Liver (tissue), 3 donors: ENCODE data around the gene OSBP2.

ENCODE experiments used
- JUND ChIP-seq, 2 donors: IDR thresholded peaks; 2 replicates each; pipeline ENCODE4 v1.6.1; 2016; ENCODE audit warnings: antibody characterized with exemption in 2 of 2
- SP1 ChIP-seq: IDR thresholded peaks from 2 replicates; pipeline ENCODE4 v1.6.1; 2018; ENCODE audit warnings: antibody characterized with exemption, mild to moderate bottlenecking
- TAF1 ChIP-seq: conservative IDR thresholded peaks from 2 replicates; pipeline ENCODE4 v1.6.1; 2016; ENCODE audit warnings: antibody characterized with exemption, mild to moderate bottlenecking
- YY1 ChIP-seq: IDR thresholded peaks from 2 replicates; pipeline ENCODE4 v1.6.1; 2016; ENCODE audit warnings: antibody characterized with exemption, mild to moderate bottlenecking
- TF ChIP-seq, protein P1 (sequence below): fragments of 150-350 bp; IDR thresholded peaks from 2 replicates; pipeline ENCODE4 v1.5.1; 2017; ENCODE audit warnings: improper control_type of control experiment, low read depth, low read length; ENCODE audit not compliant: missing input control
- TF ChIP-seq, protein P2 (sequence below): IDR thresholded peaks from 2 replicates; pipeline ENCODE4 v1.6.1; 2016; ENCODE audit warnings: antibody characterized with exemption
- TF ChIP-seq, protein P3 (sequence below): IDR thresholded peaks from 2 replicates; pipeline ENCODE4 v1.6.1; 2016; ENCODE audit warnings: antibody characterized with exemption
- TF ChIP-seq, protein P4 (sequence below): IDR thresholded peaks from 2 replicates; pipeline ENCODE4 v1.6.1; 2016; ENCODE audit warnings: antibody characterized with exemption
- TF ChIP-seq, protein P5 (sequence below): IDR thresholded peaks from 2 replicates; pipeline ENCODE4 v1.6.1; 2016; ENCODE audit warnings: antibody characterized with exemption, mild to moderate bottlenecking
- donor health status: healthy.
- donor health status: healthy.

DNA sequence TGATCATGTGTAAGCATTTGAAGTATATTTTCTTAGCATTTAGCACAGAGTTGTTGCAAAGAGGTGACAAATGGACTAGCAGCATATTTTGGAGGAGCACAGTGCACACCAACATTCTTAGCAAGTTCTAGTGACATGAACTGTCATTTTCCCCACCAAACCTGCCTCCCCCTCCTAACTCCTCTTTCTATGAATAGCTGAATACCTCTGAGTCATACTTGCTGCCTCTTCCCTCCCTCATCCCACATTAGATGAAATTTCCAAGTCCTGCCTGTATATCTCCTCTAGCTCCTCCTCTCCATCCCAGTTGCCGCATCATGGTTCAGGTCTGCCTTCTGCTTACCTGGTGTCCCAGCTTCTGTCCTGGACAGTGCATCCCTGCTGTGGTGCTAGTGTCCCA lies 7.2 kb downstream of the OSBP2 start:
- TF ChIP-seq, protein P1, sequence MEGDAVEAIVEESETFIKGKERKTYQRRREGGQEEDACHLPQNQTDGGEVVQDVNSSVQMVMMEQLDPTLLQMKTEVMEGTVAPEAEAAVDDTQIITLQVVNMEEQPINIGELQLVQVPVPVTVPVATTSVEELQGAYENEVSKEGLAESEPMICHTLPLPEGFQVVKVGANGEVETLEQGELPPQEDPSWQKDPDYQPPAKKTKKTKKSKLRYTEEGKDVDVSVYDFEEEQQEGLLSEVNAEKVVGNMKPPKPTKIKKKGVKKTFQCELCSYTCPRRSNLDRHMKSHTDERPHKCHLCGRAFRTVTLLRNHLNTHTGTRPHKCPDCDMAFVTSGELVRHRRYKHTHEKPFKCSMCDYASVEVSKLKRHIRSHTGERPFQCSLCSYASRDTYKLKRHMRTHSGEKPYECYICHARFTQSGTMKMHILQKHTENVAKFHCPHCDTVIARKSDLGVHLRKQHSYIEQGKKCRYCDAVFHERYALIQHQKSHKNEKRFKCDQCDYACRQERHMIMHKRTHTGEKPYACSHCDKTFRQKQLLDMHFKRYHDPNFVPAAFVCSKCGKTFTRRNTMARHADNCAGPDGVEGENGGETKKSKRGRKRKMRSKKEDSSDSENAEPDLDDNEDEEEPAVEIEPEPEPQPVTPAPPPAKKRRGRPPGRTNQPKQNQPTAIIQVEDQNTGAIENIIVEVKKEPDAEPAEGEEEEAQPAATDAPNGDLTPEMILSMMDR, result no peak
- TF ChIP-seq TAF1 (no peak), SP1 (no peak), JUND (IDR thresholded peaks at IDR 0.05) (no peak), YY1 (no peak)
- TF ChIP-seq, protein P2, sequence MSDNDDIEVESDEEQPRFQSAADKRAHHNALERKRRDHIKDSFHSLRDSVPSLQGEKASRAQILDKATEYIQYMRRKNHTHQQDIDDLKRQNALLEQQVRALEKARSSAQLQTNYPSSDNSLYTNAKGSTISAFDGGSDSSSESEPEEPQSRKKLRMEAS, result no peak
- TF ChIP-seq, protein P3, sequence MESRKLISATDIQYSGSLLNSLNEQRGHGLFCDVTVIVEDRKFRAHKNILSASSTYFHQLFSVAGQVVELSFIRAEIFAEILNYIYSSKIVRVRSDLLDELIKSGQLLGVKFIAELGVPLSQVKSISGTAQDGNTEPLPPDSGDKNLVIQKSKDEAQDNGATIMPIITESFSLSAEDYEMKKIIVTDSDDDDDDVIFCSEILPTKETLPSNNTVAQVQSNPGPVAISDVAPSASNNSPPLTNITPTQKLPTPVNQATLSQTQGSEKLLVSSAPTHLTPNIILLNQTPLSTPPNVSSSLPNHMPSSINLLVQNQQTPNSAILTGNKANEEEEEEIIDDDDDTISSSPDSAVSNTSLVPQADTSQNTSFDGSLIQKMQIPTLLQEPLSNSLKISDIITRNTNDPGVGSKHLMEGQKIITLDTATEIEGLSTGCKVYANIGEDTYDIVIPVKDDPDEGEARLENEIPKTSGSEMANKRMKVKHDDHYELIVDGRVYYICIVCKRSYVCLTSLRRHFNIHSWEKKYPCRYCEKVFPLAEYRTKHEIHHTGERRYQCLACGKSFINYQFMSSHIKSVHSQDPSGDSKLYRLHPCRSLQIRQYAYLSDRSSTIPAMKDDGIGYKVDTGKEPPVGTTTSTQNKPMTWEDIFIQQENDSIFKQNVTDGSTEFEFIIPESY, result no peak
- TF ChIP-seq, protein P4, sequence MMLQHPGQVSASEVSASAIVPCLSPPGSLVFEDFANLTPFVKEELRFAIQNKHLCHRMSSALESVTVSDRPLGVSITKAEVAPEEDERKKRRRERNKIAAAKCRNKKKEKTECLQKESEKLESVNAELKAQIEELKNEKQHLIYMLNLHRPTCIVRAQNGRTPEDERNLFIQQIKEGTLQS, result no peak
- TF ChIP-seq, protein P5, sequence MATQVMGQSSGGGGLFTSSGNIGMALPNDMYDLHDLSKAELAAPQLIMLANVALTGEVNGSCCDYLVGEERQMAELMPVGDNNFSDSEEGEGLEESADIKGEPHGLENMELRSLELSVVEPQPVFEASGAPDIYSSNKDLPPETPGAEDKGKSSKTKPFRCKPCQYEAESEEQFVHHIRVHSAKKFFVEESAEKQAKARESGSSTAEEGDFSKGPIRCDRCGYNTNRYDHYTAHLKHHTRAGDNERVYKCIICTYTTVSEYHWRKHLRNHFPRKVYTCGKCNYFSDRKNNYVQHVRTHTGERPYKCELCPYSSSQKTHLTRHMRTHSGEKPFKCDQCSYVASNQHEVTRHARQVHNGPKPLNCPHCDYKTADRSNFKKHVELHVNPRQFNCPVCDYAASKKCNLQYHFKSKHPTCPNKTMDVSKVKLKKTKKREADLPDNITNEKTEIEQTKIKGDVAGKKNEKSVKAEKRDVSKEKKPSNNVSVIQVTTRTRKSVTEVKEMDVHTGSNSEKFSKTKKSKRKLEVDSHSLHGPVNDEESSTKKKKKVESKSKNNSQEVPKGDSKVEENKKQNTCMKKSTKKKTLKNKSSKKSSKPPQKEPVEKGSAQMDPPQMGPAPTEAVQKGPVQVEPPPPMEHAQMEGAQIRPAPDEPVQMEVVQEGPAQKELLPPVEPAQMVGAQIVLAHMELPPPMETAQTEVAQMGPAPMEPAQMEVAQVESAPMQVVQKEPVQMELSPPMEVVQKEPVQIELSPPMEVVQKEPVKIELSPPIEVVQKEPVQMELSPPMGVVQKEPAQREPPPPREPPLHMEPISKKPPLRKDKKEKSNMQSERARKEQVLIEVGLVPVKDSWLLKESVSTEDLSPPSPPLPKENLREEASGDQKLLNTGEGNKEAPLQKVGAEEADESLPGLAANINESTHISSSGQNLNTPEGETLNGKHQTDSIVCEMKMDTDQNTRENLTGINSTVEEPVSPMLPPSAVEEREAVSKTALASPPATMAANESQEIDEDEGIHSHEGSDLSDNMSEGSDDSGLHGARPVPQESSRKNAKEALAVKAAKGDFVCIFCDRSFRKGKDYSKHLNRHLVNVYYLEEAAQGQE, result no peak
